K562 (cell line): ENCODE measurements around the gene SRCAP. TPM values are rescaled to one million over a fixed set of nuclear protein-coding genes. Genes with fewer than 3 reads are reported as not detected.

ENCODE experiments used
- ATAC-seq: fragments of 200-7000 bp; cut with Tn5 transposase; 3 replicates; pipeline ENCODE4 v1.9.1; 2020; ENCODE audit warnings: moderate library complexity
- BruUV-seq: library from RNA; stranded (reverse); fragments of 400-500 nt; replicated peaks from 2 replicates; lab custom pipeline; 2021; lab: Mats Ljungman, UMichigan
- CTCF ChIA-PET: fragments of 300-600 bp; formaldehyde crosslinking; extraction: SDS; loops from one replicate; lab custom pipeline; 2021; ENCODE audit warnings: low intra/inter-chr PET ratio; lab: Yijun Ruan, JAX
- POLR2A ChIA-PET: fragments of 300-600, 350-650 bp; sonication (Branson Sonifier 250); formaldehyde crosslinking; extraction: SDS; loops from one replicate; lab custom pipeline; 2021; ENCODE audit warnings: antibody characterized with exemption, inconsistent platforms; lab: Yijun Ruan, JAX
- DNase-seq, 4 experiments: peaks; one replicate each; pipeline versions ENCODE4 v3.0.0 to v3.0.0-alpha.2; 2011 to 2018; ENCODE audit warnings: low spot score in 3 of 4, mixed read lengths in 3 of 4; ENCODE audit errors: extremely low read depth in 1 of 4
- FAIRE-seq: peaks from 2 replicates; lab custom pipeline; 2011; peaks lifted over from hg19 to GRCh38; lab: Jason Lieb, UNC
- H2AFZ ChIP-seq: 2 replicates; pipeline ENCODE4 v1.6.0; 2011; ENCODE audit warnings: low read depth, low read length, control low read depth, inconsistent platforms
- H3K27ac ChIP-seq: fragments of 200-600 bp; 3 replicates; pipeline ENCODE4 v1.8.0; 2011; ENCODE audit warnings: low read depth, mild to moderate bottlenecking, control low read depth, inconsistent platforms, low read length, moderate library complexity, mixed read lengths; ENCODE audit errors: extremely low read depth
- H3K27me3 ChIP-seq, 2 experiments: fragments of 300-600 bp in 1 of 2; 2 replicates in 1 of 2; 3 replicates in 1 of 2; pipeline versions ENCODE4 v1.6.0 to v1.8.0; 2011; ENCODE audit warnings: inconsistent platforms in 2 of 2, low read length in 2 of 2, mild to moderate bottlenecking in 1 of 2, mixed read lengths in 1 of 2, moderate library complexity in 1 of 2; ENCODE audit not compliant: control insufficient read depth in 2 of 2, insufficient read depth in 2 of 2
- H3K36me3 ChIP-seq: fragments of 300-600 bp; 3 replicates; pipeline ENCODE4 v1.8.0; 2011; ENCODE audit warnings: mild to moderate bottlenecking, low read length, inconsistent platforms; ENCODE audit not compliant: control insufficient read depth, insufficient read depth
- H3K4me1 ChIP-seq, 2 experiments: fragments of 200-600 bp in 1 of 2; replicated peaks in 1 of 2; 2 replicates in 1 of 2; 3 replicates in 1 of 2; pipeline versions ENCODE4 v1.5.1 to v1.8.0; 2011; ENCODE audit warnings: inconsistent platforms in 2 of 2, low read length in 2 of 2, mild to moderate bottlenecking in 1 of 2, mixed read lengths in 1 of 2, moderate library complexity in 1 of 2; ENCODE audit not compliant: control insufficient read depth in 2 of 2, insufficient read depth in 2 of 2
- H3K4me2 ChIP-seq: 2 replicates; pipeline ENCODE4 v1.6.1; 2011; ENCODE audit warnings: low read length, control low read depth, inconsistent platforms, mixed read lengths; ENCODE audit not compliant: insufficient read depth
- H3K4me3 ChIP-seq: fragments of 200-600 bp; sonication (generic), shearing (Covaris generic); 2 replicates; pipeline ENCODE4 v1.5.1; 2016; ENCODE audit warnings: control low read depth, inconsistent platforms
- H3K79me2 ChIP-seq: fragments of 200-600 bp; 3 replicates; pipeline ENCODE4 v1.8.0; 2011; ENCODE audit warnings: low read length, inconsistent platforms; ENCODE audit not compliant: control insufficient read depth, insufficient read depth
- H3K9ac ChIP-seq, 2 experiments: 2 replicates each; pipeline versions ENCODE4 v1.6.0 to v1.6.1; 2011; ENCODE audit warnings: low read depth in 2 of 2, low read length in 2 of 2, control low read depth in 1 of 2, inconsistent platforms in 1 of 2, mild to moderate bottlenecking in 1 of 2, mixed read lengths in 1 of 2; ENCODE audit not compliant: insufficient read depth in 1 of 2
- H3K9me1 ChIP-seq: one replicate; pipeline ENCODE4 v1.6.0; 2011; ENCODE audit warnings: inconsistent platforms, mild to moderate bottlenecking, low read length, moderate library complexity; ENCODE audit not compliant: control insufficient read depth, insufficient read depth
- H3K9me3 ChIP-seq: replicated peaks from 2 replicates; pipeline ENCODE4 v1.5.1; 2011; ENCODE audit warnings: low read depth, low read length, inconsistent platforms; ENCODE audit not compliant: control insufficient read depth, insufficient read depth
- H4K20me1 ChIP-seq: replicated peaks from 2 replicates; pipeline ENCODE4 v1.6.1; 2011; ENCODE audit warnings: low read length, inconsistent platforms, mixed read lengths; ENCODE audit not compliant: control insufficient read depth, insufficient read depth
- ARID3B ChIP-seq: fragments of 250-450 bp; sonication (Bioruptor Pico); IDR thresholded peaks from 2 replicates; pipeline ENCODE4 v1.4.0; 2020; ENCODE audit warnings: borderline replicate concordance
- FIP1L1 ChIP-seq: fragments of 200-400 bp; formaldehyde crosslinking; IDR thresholded peaks from 2 replicates; pipeline ENCODE4 v1.6.1; 2018; ENCODE audit warnings: mild to moderate bottlenecking, low read depth, low read length; ENCODE audit not compliant: poor library complexity, severe bottlenecking
- GMEB1 ChIP-seq: fragments of 250-450 bp; sonication (Bioruptor Pico); IDR thresholded peaks from 2 replicates; pipeline ENCODE4 v1.4.0; 2020; ENCODE audit warnings: mild to moderate bottlenecking
- HDAC1 ChIP-seq, 2 experiments: fragments of 450-650 bp; IDR thresholded peaks; 2 replicates each; pipeline ENCODE4 v1.6.1; 2016 to 2017; ENCODE audit warnings: inconsistent platforms in 1 of 2, mild to moderate bottlenecking in 1 of 2, moderate library complexity in 1 of 2
- IRF2 ChIP-seq: sonication (generic); formaldehyde crosslinking; IDR thresholded peaks from 2 replicates; pipeline ENCODE4 v1.8.1; 2022; ENCODE audit warnings: mild to moderate bottlenecking, missing genetic modification reagents
- MLX ChIP-seq, 2 experiments: fragments of 450-650 bp in 1 of 2; sonication (generic) in 1 of 2; formaldehyde crosslinking; conservative IDR thresholded peaks; 2 replicates each; pipeline versions ENCODE4 v1.4.0 to v1.8.1; 2020 to 2022; ENCODE audit warnings: mild to moderate bottlenecking in 1 of 2, missing genetic modification reagents in 1 of 2
- SRSF3 ChIP-seq: fragments of 200-400 bp; formaldehyde crosslinking; IDR thresholded peaks from 2 replicates; pipeline ENCODE4 v1.6.1; 2016; ENCODE audit warnings: mild to moderate bottlenecking, low read length, moderate library complexity; ENCODE audit not compliant: insufficient read depth
- ZKSCAN1 ChIP-seq: fragments of 150-350 bp; IDR thresholded peaks from 2 replicates; pipeline ENCODE4 v1.6.1; 2016; ENCODE audit warnings: low read depth, low read length
- ZNF263 ChIP-seq: sonication (generic); formaldehyde crosslinking; IDR thresholded peaks from 2 replicates; pipeline ENCODE4 v1.8.0; 2022; ENCODE audit warnings: mild to moderate bottlenecking, missing genetic modification reagents, borderline replicate concordance
- ZNF277 ChIP-seq: fragments of 250-450 bp; sonication (Bioruptor Pico); IDR thresholded peaks from 2 replicates; pipeline ENCODE4 v1.8.0; 2022; ENCODE audit warnings: inconsistent platforms, mild to moderate bottlenecking, moderate library complexity, borderline replicate concordance
- ZNF282 ChIP-seq: sonication (generic); formaldehyde crosslinking; IDR thresholded peaks from 2 replicates; pipeline ENCODE4 v1.8.1; 2023; ENCODE audit warnings: missing genetic modification reagents
- WGBS: fragments of 100-300 bp; shearing (Covaris generic); methylation state at CpG from one replicate; pipeline ENCODE4 v1.1.6; 2016; ENCODE audit warnings: low coverage, mixed read lengths; ENCODE audit not compliant: insufficient coverage; ENCODE audit errors: missing lambda C conversion rate; 5-methylcytosine and 5-hydroxymethylcytosine counted together
- in situ Hi-C: fragments of 300-500 bp; cut with MboI; formaldehyde crosslinking; loops from 4 replicates; pipeline ENCODE4 v1.15.0; 2018; ENCODE audit warnings: inconsistent platforms, mixed read lengths
- intact Hi-C: fragments of 100-400 bp; cut with micrococcal nuclease; formaldehyde crosslinking; loops from 2 replicates; pipeline ENCODE4 v1.14.2; 2022
- polyA plus RNA-seq, 8 experiments: library from polyadenylated mRNA; depleted of rRNA in 4 of 8; stranded (reverse) in 5 of 8; unstranded in 3 of 8; fragments of >200 nt; fragmentation: Nextera tagmentation in 2 of 8; fragmentation: Illumina TruSeq in 1 of 8; extraction: Ambion mirVana in 2 of 8; extraction: Trizol in 1 of 8; gene quantifications; 2 replicates each; pipeline versions ENCODE4 v1.2.1 to v1.2.3, GENCODE V29; 2011 to 2014; ENCODE audit warnings: inconsistent platforms in 1 of 8, missing spikeins in 1 of 8
- total RNA-seq, 7 experiments: library from RNA; depleted of rRNA in 6 of 7; stranded (reverse); fragments of >200 nt in 6 of 7; fragmentation: Illumina TruSeq in 2 of 7; extraction: Trizol in 2 of 7; gene quantifications; 2 replicates each; pipeline versions ENCODE4 v1.2.1 to v1.2.3, GENCODE V29; 2011 to 2021; ENCODE audit warnings: low replicate concordance in 1 of 7

Gene SRCAP
- total and polyA plus RNA-seq, 9 of the 15 experiments (the other 6 are each of a cell fraction or from before 2014, with no cell fraction given) = 0.21 to 62.6 (median 5.8) TPM

GRCh38 chr16:30659507-30660423 lies 39.2 kb upstream of the SRCAP start:
- peaks cover 68% of the 10 kb centered on the region; the same call in 2 of the 3 replicates for H3K36me3 ChIP-seq
- intact Hi-C loops (loop anchor here (2.0 to 10.0 kb wide), 5 partner anchors 39 to 595 kb away; partner anchors contain the start of genes ALDOA, FBXL19, SRCAP and TBX6), in situ Hi-C loops (no loop called here)
- peak overlapping the region; percentile 97 for H3K9ac ChIP-seq
- H3K9me3 ChIP-seq = no peaks in the 10 kb centered on the region
- WGBS = under 1% methylated on average over 70 of the region's 84 CpGs
- ATAC-seq (no peak; the same call in 2 of the 3 replicates), DNase-seq (peak in 2 of 4 experiments; percentile 39 to 66), FAIRE-seq (no peak)
- BruUV-seq = no TSS peak
- peak overlapping the region; percentile 89 for H3K4me2 ChIP-seq
- peak overlapping the region; percentile 90 for H3K4me3 ChIP-seq
- H3K27ac ChIP-seq = peak overlapping the region; percentile 99
- POLR2A ChIA-PET = interaction anchor here (0.5 to 2.0 kb wide), 21 partner anchors 7 to 542 kb away, joined by 3 to 9 read pairs (median 3); partner anchors contain the start of genes DCTPP1, PRR14, ZNF688 and ZNF689
- no peaks in the 10 kb centered on the region for H3K27me3 ChIP-seq
- H3K9me1 ChIP-seq = peaks cover 4% of the 10 kb centered on the region
- CTCF ChIA-PET = interaction anchor here (0.7 to 1.0 kb wide), 2 partner anchors 154 to 262 kb away, joined by 5 read pairs; no protein-coding TSS in a partner anchor
- H2AFZ ChIP-seq = 0 out of 2 replicates have a peak overlapping the region, but pooled peaks have one; percentile 23
- peaks cover 20 to 54% of the 10 kb centered on the region in 2 experiments; a peak in 4 of 5 replicates for H3K4me1 ChIP-seq
- 0 out of 2 replicates have a peak, but pooled peaks cover 4% of the 10 kb centered on the region for H4K20me1 ChIP-seq
- peaks cover 48% of the 10 kb centered on the region for H3K79me2 ChIP-seq
- 0 out of 2 replicates have a peak, but pooled peaks have one; percentile 13 for TF ChIP-seq ZKSCAN1
- TF ChIP-seq IRF2 = no peak
- TF ChIP-seq ZNF263 (CRISPR knock-in tag) = peak; percentile 96
- no peak for TF ChIP-seq ZNF277 (CRISPR knock-in tag)
- peak; percentile 0 for TF ChIP-seq FIP1L1
- 0 out of 2 replicates have a peak, but pooled peaks have one; percentile 25 for TF ChIP-seq SRSF3
- no peak for TF ChIP-seq ARID3B
- TF ChIP-seq ZNF282 (CRISPR knock-in tag) = no peak
- TF ChIP-seq MLX (CRISPR knock-in tag; conservative IDR thresholded peaks at IDR 0.05) = no peak
- no peak for TF ChIP-seq GMEB1
- TF ChIP-seq HDAC1 (IDR thresholded peaks at IDR 0.05) = 0 out of 4 replicates have a peak, but pooled peaks of 1 of the 2 experiments have one; percentile 14
